Central memory CD4-positive, alpha-beta T cell (primary cell): ENCODE measurements around the gene EIF1AD.
"Not testable (repeated sequence)": the region's sequence is repeated elsewhere in the genome, so short reads cannot be mapped to it uniquely, and the experiment has no call there.

ENCODE experiments used
- DNase-seq: peaks from one replicate; pipeline ENCODE4 v3.0.0; 2022

EIF1AD gene

GRCh38 chr11:66020618-66021357 lies 18.8 kb upstream of the EIF1AD start:
- no peak for DNase-seq

GRCh38 chr11:66020212-66020611 lies 18.3 kb upstream of the EIF1AD start:
- DNase-seq = no peak

GRCh38 chr11:66017321-66017720 lies 15.4 kb upstream of the EIF1AD start:
- DNase-seq = no peak

- no peak for DNase-seq
These were observed 14.8 kb upstream of the EIF1AD start for GRCh38 chr11:66016793-66017177.

- no peak for DNase-seq
These were observed 14.2 kb upstream of the EIF1AD start for GRCh38 chr11:66015936-66016792.

GRCh38 chr11:66015454-66015881 lies 13.5 kb upstream of the EIF1AD start:
- no peak for DNase-seq

- no peak for DNase-seq
These were observed 13.0 kb upstream of the EIF1AD start for GRCh38 chr11:66014804-66015453.

- DNase-seq = no peak
These were observed 11.8 kb upstream of the EIF1AD start for GRCh38 chr11:66013762-66014100.

GRCh38 chr11:66012946-66013761 lies 11.2 kb upstream of the EIF1AD start:
- no peak for DNase-seq

- DNase-seq = no peak
These were observed 10.5 kb upstream of the EIF1AD start for GRCh38 chr11:66012371-66012945.

GRCh38 chr11:66011785-66012303 lies 9.9 kb upstream of the EIF1AD start, which contains the start of gene CST6:
TSS of gene CST6 (plus strand) at chr11:66012008. CDS start at chr11:66012045, 37 bp downstream.
- no peak for DNase-seq

GRCh38 chr11:66011239-66011784 lies 9.4 kb upstream of the EIF1AD start:
- DNase-seq = no peak

GRCh38 chr11:66010036-66010435 lies 8.1 kb upstream of the EIF1AD start:
- not testable (repeated sequence) for DNase-seq

GRCh38 chr11:66008468-66009101 lies 6.6 kb upstream of the EIF1AD start:
- no peak for DNase-seq

- DNase-seq = no peak
These were observed 6.1 kb upstream of the EIF1AD start for GRCh38 chr11:66008095-66008467.

GRCh38 chr11:66007201-66007634 lies 5.3 kb upstream of the EIF1AD start:
- no peak for DNase-seq

GRCh38 chr11:66006891-66007176 lies 4.9 kb upstream of the EIF1AD start:
- DNase-seq = no peak

- no peak for DNase-seq
These were observed 4.4 kb upstream of the EIF1AD start for GRCh38 chr11:66006134-66006890.

- no peak for DNase-seq
These were observed 2.2 kb upstream of the EIF1AD start for GRCh38 chr11:66004186-66004585.

- no peak for DNase-seq
These were observed 1.3 kb upstream of the EIF1AD start for GRCh38 chr11:66003291-66003690.
